HepG2 (cell line): Measurements from ENCODE around the gene HYAL1. TPM values are rescaled to one million over a fixed set of nuclear protein-coding genes. Genes with fewer than 3 reads are reported as not detected.

Source experiments
- ARID3A ChIP-seq: IDR thresholded peaks from 2 replicates; pipeline ENCODE4 v1.6.1; 2012; ENCODE audit warnings: low read depth, low read length, improper control_type of control experiment
- CHD2 ChIP-seq: IDR thresholded peaks from 2 replicates; pipeline ENCODE4 v1.6.1; 2011; ENCODE audit warnings: low read depth, low read length, improper control_type of control experiment
- FOXP1 ChIP-seq, 2 experiments: fragments of 450-650 bp in 1 of 2; IDR thresholded peaks; 2 replicates each; pipeline ENCODE4 v1.6.1; 2017 to 2018; ENCODE audit warnings: antibody characterized with exemption in 1 of 2
- FOXP4 ChIP-seq: sonication (generic); formaldehyde crosslinking; IDR thresholded peaks from 2 replicates; pipeline ENCODE4 v1.4.0; 2020; ENCODE audit warnings: missing genetic modification reagents
- GABPB1 ChIP-seq: IDR thresholded peaks from 2 replicates; pipeline ENCODE4 v1.6.1; 2016; ENCODE audit warnings: mild to moderate bottlenecking, missing genetic modification reagents, moderate library complexity, missing compliant biosample characterization
- IKZF4 ChIP-seq: sonication (generic); formaldehyde crosslinking; IDR thresholded peaks from 2 replicates; pipeline ENCODE4 v1.5.1; 2020; ENCODE audit warnings: borderline replicate concordance, mild to moderate bottlenecking, low read depth, missing genetic modification reagents; ENCODE audit errors: not compliant biosample characterization
- IRX3 ChIP-seq: sonication (generic); formaldehyde crosslinking; IDR thresholded peaks from 2 replicates; pipeline ENCODE4 v1.8.1; 2023; ENCODE audit warnings: mild to moderate bottlenecking, low read depth, missing genetic modification reagents, borderline replicate concordance
- JDP2 ChIP-seq: sonication (generic); formaldehyde crosslinking; IDR thresholded peaks from 2 replicates; pipeline ENCODE4 v1.8.1; 2022; ENCODE audit warnings: missing genetic modification reagents, borderline replicate concordance
- KLF6 ChIP-seq: IDR thresholded peaks from 2 replicates; pipeline ENCODE4 v1.8.0; 2016; ENCODE audit warnings: missing biosample characterization, missing genetic modification reagents
- KMT2B ChIP-seq: IDR thresholded peaks from 2 replicates; pipeline ENCODE4 v1.6.1; 2016; ENCODE audit warnings: missing genetic modification reagents, missing compliant biosample characterization
- MED13 ChIP-seq: sonication (generic); formaldehyde crosslinking; IDR thresholded peaks from 2 replicates; pipeline ENCODE4 v1.5.0; 2020; ENCODE audit warnings: missing genetic modification reagents
- MEIS2 ChIP-seq: sonication (generic); formaldehyde crosslinking; IDR thresholded peaks from 2 replicates; pipeline ENCODE4 v1.9.0; 2021; ENCODE audit warnings: mild to moderate bottlenecking, missing genetic modification reagents
- MTF1 ChIP-seq: sonication (generic); formaldehyde crosslinking; IDR thresholded peaks from 2 replicates; pipeline ENCODE4 v1.5.0; 2020; ENCODE audit warnings: missing genetic modification reagents
- NFIC ChIP-seq: IDR thresholded peaks from 2 replicates; pipeline ENCODE4 v1.6.1; 2012; ENCODE audit warnings: mild to moderate bottlenecking, low read length, inconsistent platforms
- NFKB2 ChIP-seq: sonication (generic); formaldehyde crosslinking; IDR thresholded peaks from 2 replicates; pipeline ENCODE4 v1.4.0; 2020; ENCODE audit warnings: missing genetic modification reagents, borderline replicate concordance
- POGZ ChIP-seq: sonication (generic); formaldehyde crosslinking; IDR thresholded peaks from 2 replicates; pipeline ENCODE4 v1.4.0; 2020; ENCODE audit warnings: mild to moderate bottlenecking, missing genetic modification reagents
- RBFOX2 ChIP-seq: fragments of 200-400 bp; formaldehyde crosslinking; IDR thresholded peaks from 2 replicates; pipeline ENCODE4 v1.6.1; 2017; ENCODE audit warnings: low read depth, mild to moderate bottlenecking, low read length
- SMARCC2 ChIP-seq: fragments of 450-650 bp; IDR thresholded peaks from 2 replicates; pipeline ENCODE4 v1.6.1; 2017; ENCODE audit warnings: antibody characterized with exemption, mild to moderate bottlenecking
- SUZ12 ChIP-seq: fragments of 150-350 bp; IDR thresholded peaks from 2 replicates; pipeline ENCODE4 v1.6.1; 2014; ENCODE audit warnings: low read depth, low read length
- TAF15 ChIP-seq: fragments of 200-400 bp; formaldehyde crosslinking; IDR thresholded peaks from one replicate; pipeline ENCODE4 v1.6.1; 2018; ENCODE audit warnings: mild to moderate bottlenecking, low read depth, low read length; ENCODE audit not compliant: poor library complexity, severe bottlenecking
- TCF12 ChIP-seq, 2 experiments: fragments of 450-650 bp in 1 of 2; sonication (generic) in 1 of 2; formaldehyde crosslinking in 1 of 2; IDR thresholded peaks; 2 replicates each; pipeline versions ENCODE4 v1.6.1 to v1.8.0; 2017 to 2022; ENCODE audit warnings: antibody characterized with exemption in 1 of 2, mild to moderate bottlenecking in 1 of 2, missing genetic modification reagents in 1 of 2, moderate library complexity in 1 of 2
- THYN1 ChIP-seq: sonication (generic); formaldehyde crosslinking; IDR thresholded peaks from 2 replicates; pipeline ENCODE4 v1.8.1; 2023; ENCODE audit warnings: low read depth, mild to moderate bottlenecking, moderate library complexity, missing genetic modification reagents, borderline replicate concordance
- ZNF30 ChIP-seq: sonication (generic); formaldehyde crosslinking; IDR thresholded peaks from 2 replicates; pipeline ENCODE4 v1.5.0; 2020; ENCODE audit warnings: mild to moderate bottlenecking, missing genetic modification reagents
- ZNF337 ChIP-seq: sonication (generic); formaldehyde crosslinking; IDR thresholded peaks from 2 replicates; pipeline ENCODE4 v1.5.1; 2020; ENCODE audit warnings: missing genetic modification reagents, low read depth, mild to moderate bottlenecking, borderline replicate concordance
- ZNF33B ChIP-seq: sonication (generic); formaldehyde crosslinking; IDR thresholded peaks from 2 replicates; pipeline ENCODE4 v1.5.1; 2020; ENCODE audit warnings: mild to moderate bottlenecking, missing genetic modification reagents
- ZNF672 ChIP-seq: sonication (generic); formaldehyde crosslinking; IDR thresholded peaks from 2 replicates; pipeline ENCODE4 v1.8.1; 2022; ENCODE audit warnings: missing genetic modification reagents
- polyA plus RNA-seq, 8 experiments: library from polyadenylated mRNA; depleted of rRNA in 3 of 8; stranded (reverse) in 7 of 8; unstranded in 1 of 8; fragments of >200 nt; fragmentation: Illumina TruSeq in 4 of 8; extraction: Trizol in 4 of 8; gene quantifications; 2 replicates each; pipeline versions ENCODE4 v1.2.1 to v1.2.3, GENCODE V29; 2011 to 2016; ENCODE audit warnings: low read depth in 4 of 8, missing spikeins in 1 of 8, mixed read lengths in 1 of 8; ENCODE audit not compliant: insufficient read depth in 1 of 8
- total RNA-seq, 5 experiments: library from RNA; depleted of rRNA; stranded (reverse); fragments of >200 nt; fragmentation: Illumina TruSeq; extraction: Trizol; gene quantifications; 2 replicates each; pipeline ENCODE4 v1.2.3, GENCODE V29; 2016; ENCODE audit warnings: low read depth in 1 of 5

Gene HYAL1
- total and polyA plus RNA-seq, 2 of the 13 experiments (the other 11 are each of a cell fraction or from before 2014, with no cell fraction given) = 76.5 to 193 TPM

- no peak for TF ChIP-seq ARID3A
- peak; percentile 81 for TF ChIP-seq GABPB1 (CRISPR knock-in tag)
- peak; percentile 52; the same call in 1 of the 2 replicates for TF ChIP-seq ZNF30 (CRISPR knock-in tag)
- no peak for TF ChIP-seq SMARCC2
- no peak; the same call in 1 of the 2 replicates for TF ChIP-seq MTF1
- TF ChIP-seq KMT2B (CRISPR knock-in tag) = peak; percentile 7; the same call in 1 of the 2 replicates
- TF ChIP-seq MEIS2 = peak; percentile 86; the same call in 1 of the 2 replicates
- no peak; the same call in 1 of the 2 replicates for TF ChIP-seq MED13
- TF ChIP-seq NFKB2 = peak; percentile 92; the same call in 1 of the 2 replicates
- peak; percentile 70; the same call in 1 of the 2 replicates for TF ChIP-seq IRX3
- no peak for TF ChIP-seq SUZ12
- no peak for TF ChIP-seq THYN1
- TF ChIP-seq ZNF33B (CRISPR knock-in tag) = no peak; the same call in 1 of the 2 replicates
- TF ChIP-seq TCF12 (IDR thresholded peaks at IDR 0.05) = no peak
- TF ChIP-seq TCF12 (CRISPR knock-in tag; IDR thresholded peaks at IDR 0.05) = 0 out of 2 replicates have a peak, but pooled peaks have one; percentile 71
- no peak for TF ChIP-seq NFIC
- no peak; the same call in 1 of the 2 replicates for TF ChIP-seq ZNF672
- no peak for TF ChIP-seq FOXP1 (IDR thresholded peaks at IDR 0.05)
- TF ChIP-seq FOXP1 (CRISPR knock-in tag; IDR thresholded peaks at IDR 0.05) = peak; percentile 8; the same call in 1 of the 2 replicates
- no peak for TF ChIP-seq TAF15
- TF ChIP-seq CHD2 = no peak; the same call in 1 of the 2 replicates
- no peak; the same call in 1 of the 2 replicates for TF ChIP-seq POGZ (CRISPR knock-in tag)
- no peak for TF ChIP-seq IKZF4 (CRISPR knock-in tag)
- TF ChIP-seq KLF6 (CRISPR knock-in tag) = no peak
- TF ChIP-seq ZNF337 (CRISPR knock-in tag) = no peak; the same call in 1 of the 2 replicates
- TF ChIP-seq FOXP4 (CRISPR knock-in tag) = peak; percentile 25; the same call in 1 of the 2 replicates
- TF ChIP-seq RBFOX2 = peak; percentile 94
- no peak for TF ChIP-seq JDP2 (CRISPR knock-in tag)
Observed at GRCh38 chr3:50337175-50337861, 33.9 kb upstream of the HYAL1 start (continued).
